GM21390 (cell line): ENCODE data around the gene PRAMEF1.
"Not testable (repeated sequence)": the region's sequence is repeated elsewhere in the genome, so short reads cannot be mapped to it uniquely, and the experiment has no call there.

Experiments used
- ATAC-seq: cut with Tn5 transposase; IDR thresholded peaks from one replicate; pipeline ENCODE4 v1.9.1; 2021; ENCODE audit not compliant: unreplicated experiment

PRAMEF1 gene

GRCh38 chr1:12791097-12791496 is at the start of gene PRAMEF1:
Gene PRAMEF1, plus strand, starts transcription at chr1:12791397. Its CDS starts 1,831 bp downstream, at chr1:12793228.
- not testable (repeated sequence) for ATAC-seq

GRCh38 chr1:12741946-12742345 is 49.3 kb upstream of the PRAMEF1 start:
- no peak for ATAC-seq

GRCh38 chr1:12745126-12745991 is 45.8 kb upstream of the PRAMEF1 start:
- no peak for ATAC-seq

- peak; percentile 48 for ATAC-seq
Observed at GRCh38 chr1:12745992-12746323, 45.2 kb upstream of the PRAMEF1 start, which contains the start of gene CFAP107. Gene CFAP107, plus strand, starts transcription at chr1:12746200. Its CDS starts 231 bp downstream, at chr1:12746431.

GRCh38 chr1:12748778-12749355 is 42.3 kb upstream of the PRAMEF1 start:
- no peak for ATAC-seq

GRCh38 chr1:12754738-12755137 is 36.5 kb upstream of the PRAMEF1 start:
- no peak for ATAC-seq

GRCh38 chr1:12756273-12756672 is 34.9 kb upstream of the PRAMEF1 start:
- no peak for ATAC-seq

- ATAC-seq, result no peak
Observed at GRCh38 chr1:12756768-12757413, 34.3 kb upstream of the PRAMEF1 start.

GRCh38 chr1:12757836-12758235 is 33.4 kb upstream of the PRAMEF1 start:
- ATAC-seq, result no peak

GRCh38 chr1:12760256-12760795 is 30.9 kb upstream of the PRAMEF1 start:
- no peak for ATAC-seq

- no peak for ATAC-seq
Observed at GRCh38 chr1:12761781-12762180, 29.4 kb upstream of the PRAMEF1 start.

- ATAC-seq, result no peak
Observed at GRCh38 chr1:12762766-12763165, 28.4 kb upstream of the PRAMEF1 start.

GRCh38 chr1:12763479-12763878 is 27.7 kb upstream of the PRAMEF1 start:
- no peak for ATAC-seq

- ATAC-seq, result no peak
Observed at GRCh38 chr1:12764016-12764415, 27.2 kb upstream of the PRAMEF1 start.

- no peak for ATAC-seq
Observed at GRCh38 chr1:12769031-12769430, 22.2 kb upstream of the PRAMEF1 start.

- no peak for ATAC-seq
Observed at GRCh38 chr1:12769976-12770505, 21.2 kb upstream of the PRAMEF1 start.

- no peak for ATAC-seq
Observed at GRCh38 chr1:12770620-12771019, 20.6 kb upstream of the PRAMEF1 start.

GRCh38 chr1:12771186-12771585 is 20.0 kb upstream of the PRAMEF1 start:
- no peak for ATAC-seq

GRCh38 chr1:12772520-12772919 is 18.7 kb upstream of the PRAMEF1 start:
- no peak for ATAC-seq

GRCh38 chr1:12773438-12773837 is 17.8 kb upstream of the PRAMEF1 start, which contains the start of gene PRAMEF12:
Gene PRAMEF12, plus strand, starts transcription at chr1:12773738. Its CDS starts 1,130 bp downstream, at chr1:12774868.
- no peak for ATAC-seq

- ATAC-seq, result no peak
Observed at GRCh38 chr1:12774801-12775345, 16.3 kb upstream of the PRAMEF1 start.
